GM18951 (cell line): ENCODE results near the gene MACROD2.
"Not testable (repeated sequence)": the region's sequence is repeated elsewhere in the genome, so short reads cannot be mapped to it uniquely, and the experiment has no call there.

ENCODE experiments used
- POLR2A ChIP-seq: IDR thresholded peaks from 4 replicates; pipeline ENCODE4 v1.6.1; 2011; ENCODE audit warnings: mild to moderate bottlenecking; ENCODE audit not compliant: insufficient read length, insufficient read depth; ENCODE audit errors: extremely low read depth
- in situ Hi-C: fragments of 300-500 bp; cut with MboI; formaldehyde crosslinking; loops from one replicate; pipeline ENCODE4 v1.12.0; 2022; ENCODE audit warnings: low sequenced_read_pairs, mixed read lengths, inconsistent platforms; ENCODE audit not compliant: unreplicated experiment

MACROD2 gene

GRCh38 chr20:14219801-14220461, 224.6 kb downstream of the MACROD2 start:
- no peak for TF ChIP-seq POLR2A
- in situ Hi-C loops = no loop called here

- no peak for TF ChIP-seq POLR2A
- in situ Hi-C loops = no loop called here
These were observed 225.7 kb downstream of the MACROD2 start for GRCh38 chr20:14220986-14221385.

GRCh38 chr20:14223806-14224205, 228.5 kb downstream of the MACROD2 start:
- no peak for TF ChIP-seq POLR2A
- in situ Hi-C loops = no loop called here

GRCh38 chr20:14226051-14227049, 231.0 kb downstream of the MACROD2 start:
- in situ Hi-C loops = not testable (repeated sequence)

- in situ Hi-C loops = no loop called here
- TF ChIP-seq POLR2A = no peak
These were observed 237.3 kb downstream of the MACROD2 start for GRCh38 chr20:14232650-14233049.

GRCh38 chr20:14234666-14235295, 239.5 kb downstream of the MACROD2 start:
- TF ChIP-seq POLR2A = no peak
- in situ Hi-C loops = no loop called here

- no peak for TF ChIP-seq POLR2A
- in situ Hi-C loops = no loop called here
These were observed 240.0 kb downstream of the MACROD2 start for GRCh38 chr20:14235355-14235754.

- in situ Hi-C loops = no loop called here
- TF ChIP-seq POLR2A = no peak
These were observed 250.2 kb downstream of the MACROD2 start for GRCh38 chr20:14245368-14245970.

- in situ Hi-C loops = no loop called here
- no peak for TF ChIP-seq POLR2A
These were observed 264.4 kb downstream of the MACROD2 start for GRCh38 chr20:14259689-14260088.

- in situ Hi-C loops = no loop called here
- TF ChIP-seq POLR2A = no peak
These were observed 265.1 kb downstream of the MACROD2 start for GRCh38 chr20:14260367-14260766.

- in situ Hi-C loops = no loop called here
- no peak for TF ChIP-seq POLR2A
These were observed 269.6 kb downstream of the MACROD2 start for GRCh38 chr20:14264869-14265268.

GRCh38 chr20:14266246-14266645, 270.9 kb downstream of the MACROD2 start:
- no peak for TF ChIP-seq POLR2A
- in situ Hi-C loops = no loop called here

- in situ Hi-C loops = not testable (repeated sequence)
These were observed 275.4 kb downstream of the MACROD2 start for GRCh38 chr20:14270751-14271150.

- in situ Hi-C loops = no loop called here
- no peak for TF ChIP-seq POLR2A
These were observed 286.8 kb downstream of the MACROD2 start for GRCh38 chr20:14282140-14282539.
